Cerebellar nuclear complex (tissue), 1 donor: ENCODE data around the gene ITPKA.

Experiments used
- DNase-seq, 2 experiments: peaks; one replicate each; lab custom pipeline; 2025; lab: John Stamatoyannopoulos, UW

The ITPKA gene

DNA sequence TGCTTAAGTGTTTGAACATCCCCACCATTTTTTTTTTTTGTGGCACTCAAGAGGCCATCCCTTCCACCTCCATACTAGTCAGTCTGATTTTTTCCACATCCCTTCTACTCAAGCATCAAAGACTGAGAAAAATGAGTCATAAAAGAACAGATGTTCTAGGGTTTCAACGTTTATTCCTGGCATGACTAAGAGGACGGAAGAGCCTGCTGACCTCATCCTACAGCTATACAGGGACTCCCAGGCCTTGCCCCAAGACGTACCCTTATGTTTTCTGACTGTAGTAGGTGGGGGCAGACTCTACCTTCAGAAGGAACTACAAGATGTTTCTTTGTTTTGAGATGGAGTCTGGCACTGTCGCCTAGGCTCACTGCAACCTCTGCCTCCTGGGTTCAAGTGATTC is 3.3 kb upstream of the ITPKA start:
- no peak for DNase-seq

DNA sequence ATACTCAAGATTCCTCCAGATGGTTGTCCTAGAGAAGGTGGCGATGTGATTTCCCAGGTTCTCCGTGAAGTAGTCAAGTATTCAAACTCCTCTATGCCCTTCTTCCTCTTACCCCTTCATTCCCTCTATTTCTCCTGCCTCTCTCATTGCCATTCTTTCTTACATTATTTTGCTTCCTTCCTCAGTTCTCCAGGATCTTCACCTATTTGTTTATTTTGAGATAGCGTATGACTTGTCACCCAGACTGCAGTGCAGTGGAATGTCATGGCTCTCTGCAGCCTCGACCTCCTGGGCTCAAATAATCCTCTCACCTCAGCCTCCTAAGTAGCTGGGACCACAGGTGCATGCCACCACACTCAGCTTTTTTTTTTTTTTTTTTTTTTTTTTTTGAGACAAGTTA is 1.8 kb upstream of the ITPKA start:
- no peak for DNase-seq

DNA sequence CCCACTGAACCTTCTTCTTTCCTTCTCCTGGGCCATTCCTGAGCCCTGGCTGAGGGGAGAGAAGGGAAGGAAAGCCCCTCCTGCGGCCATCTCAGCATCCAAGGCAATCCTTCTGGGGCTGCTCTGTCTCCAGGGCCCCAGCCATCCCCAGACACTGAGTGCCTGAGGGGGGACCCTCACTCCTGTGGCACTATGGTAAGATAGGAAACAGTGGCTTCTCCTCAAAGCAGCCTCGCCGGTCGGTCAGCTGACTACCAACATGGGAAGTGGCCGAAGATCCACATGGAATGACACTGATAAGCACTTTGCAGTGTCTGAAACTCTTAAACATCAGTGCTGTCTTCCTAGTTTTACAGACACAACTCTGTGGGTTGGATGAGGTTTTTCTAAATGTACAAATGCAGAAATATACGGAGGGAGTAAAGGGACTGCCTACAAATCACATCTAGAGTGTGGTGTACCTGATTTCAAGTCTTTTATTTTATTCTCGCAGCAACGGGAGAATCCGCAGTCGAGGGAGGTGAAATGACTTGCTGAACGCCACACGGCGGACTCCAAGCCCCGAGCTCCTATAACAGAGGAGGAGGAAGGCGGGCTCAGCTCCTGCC is 973 bp upstream of the ITPKA start:
- DNase-seq: no peak

DNA sequence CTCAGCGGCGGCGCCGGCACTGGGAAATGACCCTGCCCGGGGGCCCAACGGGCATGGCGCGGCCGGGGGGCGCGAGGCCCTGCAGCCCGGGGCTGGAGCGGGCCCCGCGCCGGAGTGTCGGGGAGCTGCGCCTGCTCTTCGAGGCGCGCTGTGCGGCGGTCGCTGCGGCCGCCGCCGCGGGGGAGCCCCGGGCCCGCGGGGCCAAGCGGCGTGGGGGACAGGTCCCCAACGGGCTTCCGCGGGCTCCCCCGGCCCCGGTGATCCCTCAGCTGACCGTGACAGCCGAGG is 172 bp downstream of the ITPKA start:
- DNase-seq: no peak

DNA sequence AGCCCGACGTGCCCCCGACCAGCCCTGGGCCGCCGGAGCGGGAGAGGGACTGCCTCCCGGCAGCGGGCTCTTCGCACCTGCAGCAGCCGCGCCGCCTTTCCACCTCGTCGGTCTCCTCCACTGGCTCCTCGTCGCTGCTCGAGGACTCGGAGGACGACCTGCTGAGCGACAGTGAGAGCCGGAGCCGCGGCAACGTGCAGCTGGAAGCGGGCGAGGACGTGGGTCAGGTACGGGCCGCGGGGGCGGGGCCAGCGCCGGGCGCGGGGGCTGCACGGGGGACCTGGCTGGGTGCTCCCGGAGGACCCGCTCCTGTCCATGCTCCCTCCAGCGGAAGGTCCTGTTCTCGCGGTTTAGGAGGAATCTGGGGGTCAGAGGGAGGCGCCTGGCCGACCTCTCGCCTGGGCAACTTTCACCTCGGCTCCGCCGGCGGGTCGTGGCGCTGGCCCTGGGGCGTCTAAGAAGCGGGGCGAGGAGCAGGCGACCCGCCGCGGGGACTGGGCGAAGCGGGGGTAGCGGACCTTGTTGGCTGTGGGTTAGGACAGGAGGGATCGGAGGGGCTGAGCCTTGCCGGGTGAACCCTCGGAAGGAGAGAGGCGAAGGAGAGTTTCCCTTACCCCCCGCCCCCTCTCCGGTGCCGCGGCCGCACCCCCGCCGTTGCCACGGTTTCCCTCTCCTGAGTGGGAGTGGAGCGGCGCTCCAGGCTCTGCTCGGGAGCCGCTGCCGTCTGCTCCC is 682 bp downstream of the ITPKA start:
- no peak for DNase-seq

DNA sequence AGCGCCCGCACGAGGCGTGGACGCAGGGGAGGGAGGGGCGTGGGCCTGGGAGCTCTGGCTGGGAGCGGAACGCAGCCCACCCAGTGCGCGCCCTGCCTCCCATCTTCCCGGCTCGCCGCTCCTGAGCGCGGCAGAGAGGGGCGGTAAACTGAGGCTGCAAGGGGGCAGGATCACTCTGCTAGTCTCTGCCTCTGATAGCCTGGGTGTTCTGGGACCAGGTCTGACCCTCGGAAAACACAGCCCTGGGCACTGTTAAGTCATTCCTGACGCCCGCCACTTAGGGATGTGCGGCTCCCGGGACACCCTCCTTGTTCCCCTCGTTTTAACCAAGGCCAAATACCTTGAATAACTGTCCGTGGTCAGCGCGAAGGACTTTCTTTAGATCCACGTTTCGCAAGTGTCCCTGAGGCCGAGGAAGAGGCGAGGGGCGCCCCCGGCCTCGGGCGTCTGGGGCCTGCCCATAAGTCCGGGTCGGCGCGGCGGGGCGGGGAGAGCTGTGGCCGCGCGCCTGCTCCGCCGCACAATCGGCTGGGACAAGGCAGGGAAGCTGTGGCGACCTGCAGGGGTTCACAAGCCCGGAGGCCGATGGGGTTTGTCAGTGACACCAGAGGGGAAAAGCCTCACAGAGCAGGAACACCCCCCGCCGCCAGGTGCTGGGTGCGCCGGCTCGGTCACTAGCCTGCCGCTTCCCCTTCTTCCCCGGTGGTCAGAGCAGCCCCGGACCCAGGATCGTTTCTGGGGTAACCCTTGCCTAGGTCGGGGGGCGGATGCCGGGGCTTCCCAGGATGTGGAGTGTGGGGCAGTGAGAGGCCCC is 1.5 kb downstream of the ITPKA start:
- DNase-seq: no peak

DNA sequence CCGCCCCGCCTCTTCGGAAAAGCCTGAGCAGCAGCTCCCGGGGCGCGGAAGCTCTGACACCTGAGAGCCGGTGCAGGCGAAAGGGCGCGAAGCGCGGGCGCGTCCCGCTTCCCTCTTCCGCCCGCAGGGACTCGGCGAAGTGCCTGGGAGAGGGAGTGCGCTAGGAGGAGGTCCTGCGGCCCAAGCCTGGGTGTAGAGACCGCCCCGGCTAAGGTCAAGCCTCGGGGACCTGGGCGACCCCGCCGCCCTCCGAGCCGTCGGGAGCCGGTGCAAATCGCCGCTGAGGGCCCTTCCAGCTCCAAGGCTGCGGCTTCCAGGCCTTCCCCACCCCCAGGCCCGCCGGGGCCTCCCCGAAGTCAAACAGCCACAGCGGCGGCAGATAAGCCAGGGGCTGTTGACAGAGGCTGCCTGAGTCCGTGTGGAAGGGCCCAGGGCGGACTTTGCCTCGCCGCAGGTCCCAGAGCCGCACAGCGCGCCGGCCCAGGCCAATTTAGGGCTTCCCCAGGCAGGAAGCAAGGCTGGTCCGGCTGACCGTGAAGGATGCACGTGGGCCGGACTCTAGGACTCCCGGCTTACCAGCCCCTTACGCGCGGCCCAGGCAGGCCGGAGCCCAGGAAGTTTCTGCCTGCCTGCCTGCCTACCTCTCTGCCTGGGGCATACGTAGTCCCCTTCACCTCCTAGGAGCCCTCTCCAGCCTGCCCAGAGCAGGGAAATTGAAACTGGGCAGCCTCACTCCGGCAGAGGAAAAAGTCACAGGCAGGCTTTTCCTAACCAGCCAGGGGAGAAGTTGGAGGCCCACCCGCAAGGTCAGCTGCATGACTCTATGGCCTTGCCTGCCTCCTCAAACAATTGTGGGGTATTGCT is 2.3 kb downstream of the ITPKA start:
- no peak for DNase-seq

DNA sequence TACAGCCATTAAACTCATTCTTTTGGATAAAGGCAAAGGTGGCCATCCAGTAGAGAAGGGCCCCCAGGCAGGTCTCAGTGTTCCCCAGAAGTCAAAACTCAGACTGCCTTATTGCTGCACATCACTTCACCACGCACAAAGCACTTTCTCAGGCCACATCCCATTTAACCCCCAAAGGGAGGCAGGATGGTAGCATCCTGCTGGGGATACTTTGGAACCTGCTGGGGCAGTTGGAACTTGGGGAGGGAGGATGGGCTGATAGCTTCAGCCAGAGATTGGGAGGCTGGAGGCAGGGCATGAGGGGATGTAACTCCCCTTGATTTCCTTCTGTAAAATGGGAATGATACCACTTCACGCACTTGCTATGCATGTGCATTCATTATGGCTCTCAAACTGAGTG is 5.0 kb downstream of the ITPKA start:
- DNase-seq: no peak

DNA sequence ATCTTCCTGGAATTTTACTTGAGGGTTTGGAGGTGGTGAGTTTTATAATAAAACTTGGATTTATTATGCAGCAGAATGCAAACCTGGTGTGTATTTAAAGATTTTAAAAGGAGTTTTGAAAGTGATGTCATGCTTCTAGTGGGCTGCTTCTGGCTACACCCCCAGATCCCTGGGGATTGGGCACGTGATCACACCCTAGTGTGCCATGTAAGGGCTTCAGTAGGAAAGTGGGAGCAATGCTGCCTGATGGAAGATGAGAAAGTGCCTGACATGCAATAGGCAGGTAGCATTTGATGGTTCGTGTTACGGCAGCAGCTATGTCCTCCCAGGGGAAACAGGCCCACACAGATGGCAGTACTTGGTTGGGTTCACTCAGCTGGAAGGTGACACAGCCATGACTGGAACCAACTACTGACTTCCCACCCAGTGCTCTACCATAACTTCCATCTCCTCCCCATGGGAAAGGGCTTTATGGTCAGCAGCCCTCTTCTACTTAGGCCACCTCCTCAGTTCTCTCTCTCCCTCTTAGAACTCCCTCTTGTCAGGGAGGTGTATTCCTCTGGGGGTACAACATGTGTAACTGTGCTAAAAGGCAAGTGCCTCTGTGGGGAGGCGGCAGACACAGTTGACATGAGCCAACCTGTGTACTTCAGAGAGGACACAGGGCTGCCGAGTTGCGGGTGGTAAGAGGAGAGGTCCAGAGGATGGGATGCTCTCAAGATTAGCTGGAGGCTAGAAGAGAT is 5.6 kb downstream of the ITPKA start:
- no peak for DNase-seq

DNA sequence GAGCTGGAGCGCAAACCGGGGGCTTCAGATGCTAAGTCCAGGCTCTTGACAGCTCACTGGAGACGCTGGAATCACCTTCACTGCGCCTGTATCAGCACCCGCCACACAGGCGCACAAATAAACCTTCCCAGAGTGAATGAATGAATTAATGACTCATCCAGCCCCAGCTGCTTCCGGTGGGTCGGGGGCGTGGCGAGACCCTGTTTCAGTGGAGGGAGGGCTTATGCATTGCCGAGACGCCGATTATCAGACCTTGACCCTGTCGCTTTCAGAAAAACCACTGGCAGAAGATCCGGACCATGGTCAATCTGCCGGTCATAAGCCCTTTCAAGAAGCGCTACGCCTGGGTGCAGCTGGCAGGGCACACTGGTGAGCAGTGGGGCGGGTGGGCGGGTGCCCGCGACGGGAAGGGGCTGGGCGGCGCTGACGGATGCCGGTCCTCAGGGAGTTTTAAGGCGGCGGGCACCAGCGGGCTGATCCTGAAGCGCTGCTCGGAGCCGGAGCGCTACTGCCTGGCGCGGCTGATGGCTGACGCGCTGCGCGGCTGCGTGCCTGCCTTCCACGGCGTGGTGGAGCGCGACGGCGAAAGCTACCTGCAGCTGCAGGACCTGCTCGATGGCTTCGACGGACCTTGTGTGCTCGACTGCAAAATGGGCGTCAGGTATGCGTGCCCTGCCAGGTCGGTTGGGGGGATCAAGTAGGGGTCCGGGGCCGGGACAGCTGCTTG is 7.7 kb downstream of the ITPKA start:
- no peak for DNase-seq

DNA sequence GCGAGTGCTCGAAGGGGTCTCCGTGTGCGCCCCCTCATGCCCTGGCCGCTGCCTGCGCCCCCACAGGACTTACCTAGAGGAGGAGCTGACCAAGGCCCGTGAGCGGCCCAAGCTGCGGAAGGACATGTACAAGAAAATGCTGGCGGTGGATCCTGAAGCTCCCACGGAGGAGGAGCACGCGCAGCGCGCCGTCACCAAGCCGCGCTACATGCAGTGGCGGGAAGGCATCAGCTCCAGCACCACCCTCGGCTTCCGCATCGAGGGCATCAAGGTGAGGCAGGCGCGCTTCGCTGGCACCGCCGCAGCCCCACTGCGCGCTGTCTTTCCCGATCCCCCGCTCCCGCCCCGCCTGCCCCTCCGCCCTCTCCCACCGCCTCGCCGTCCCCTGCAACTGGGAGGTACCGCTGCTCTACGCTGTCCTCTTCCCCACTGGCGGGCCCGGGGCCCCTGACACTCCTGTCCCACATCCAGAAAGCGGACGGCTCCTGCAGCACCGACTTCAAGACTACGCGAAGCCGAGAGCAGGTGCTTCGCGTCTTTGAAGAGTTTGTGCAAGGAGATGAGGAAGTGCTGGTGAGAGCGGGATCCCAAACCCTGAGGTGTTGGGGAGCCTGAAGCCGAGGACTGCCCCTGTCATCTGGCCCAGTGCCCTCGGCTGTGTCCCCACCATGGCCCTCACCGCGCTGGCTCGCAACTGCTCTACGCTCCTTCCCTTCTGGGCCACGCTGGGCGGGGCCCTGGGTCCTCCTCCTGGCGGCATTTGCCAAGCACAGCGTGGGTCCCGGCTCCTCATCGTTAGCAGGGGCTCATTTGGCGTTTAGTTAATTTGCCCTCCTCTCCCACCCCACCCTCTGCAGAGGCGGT is 8.5 kb downstream of the ITPKA start:
- DNase-seq: no peak

DNA sequence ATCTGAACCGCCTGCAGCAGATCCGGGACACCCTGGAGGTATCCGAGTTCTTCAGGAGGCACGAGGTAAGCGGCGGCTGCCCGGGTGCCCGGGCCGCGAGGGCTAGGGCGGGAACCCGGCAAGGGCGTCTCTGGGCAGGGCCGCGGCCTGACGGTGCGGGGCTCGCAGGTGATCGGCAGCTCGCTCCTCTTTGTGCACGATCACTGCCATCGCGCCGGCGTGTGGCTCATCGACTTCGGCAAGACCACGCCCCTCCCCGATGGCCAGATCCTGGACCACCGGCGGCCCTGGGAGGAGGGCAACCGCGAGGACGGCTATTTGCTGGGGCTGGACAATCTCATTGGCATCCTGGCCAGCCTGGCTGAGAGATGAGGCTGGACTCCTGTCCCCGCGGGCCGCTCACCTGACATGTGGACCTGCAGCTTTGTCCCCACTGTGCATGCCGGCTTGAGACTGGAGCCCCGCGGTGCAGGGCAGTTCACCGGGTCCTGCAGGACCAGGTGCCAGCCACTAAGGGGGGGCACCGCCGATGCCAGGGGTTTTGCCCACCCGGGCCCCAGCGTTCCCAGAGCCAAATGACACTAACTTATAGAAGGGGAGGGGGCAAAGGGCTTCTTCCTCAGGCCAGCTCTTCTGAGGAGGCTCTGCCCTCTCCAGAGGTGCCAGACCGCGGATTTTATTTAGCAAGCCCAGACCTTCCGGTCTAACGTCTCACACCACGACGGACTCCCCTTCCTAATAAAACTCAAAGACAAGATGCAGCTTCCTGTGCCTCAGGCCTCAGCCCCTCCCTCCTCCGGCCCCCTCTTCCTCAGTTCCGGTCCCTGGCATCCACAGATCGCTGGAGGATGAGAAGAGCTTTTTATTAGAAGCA is 9.4 kb downstream of the ITPKA start:
- no peak for DNase-seq

DNA sequence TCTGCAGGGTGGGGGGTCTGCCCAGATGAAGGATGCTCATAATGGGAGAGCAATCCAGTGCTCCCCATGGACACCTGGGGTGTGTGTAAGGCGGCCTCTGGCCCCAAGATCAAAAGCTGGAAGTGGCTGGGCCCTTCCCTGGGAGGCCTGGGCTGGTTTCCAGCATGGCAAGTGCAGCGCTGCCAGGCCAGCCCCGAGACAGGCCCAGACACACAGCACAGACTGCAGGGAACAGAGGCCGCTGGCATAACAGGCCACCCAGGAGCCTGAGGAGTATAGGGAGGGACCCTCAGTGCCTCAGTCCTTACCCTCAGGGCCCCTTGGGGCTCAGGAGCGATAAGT is 10.0 kb downstream of the ITPKA start:
- no peak for DNase-seq

DNA sequence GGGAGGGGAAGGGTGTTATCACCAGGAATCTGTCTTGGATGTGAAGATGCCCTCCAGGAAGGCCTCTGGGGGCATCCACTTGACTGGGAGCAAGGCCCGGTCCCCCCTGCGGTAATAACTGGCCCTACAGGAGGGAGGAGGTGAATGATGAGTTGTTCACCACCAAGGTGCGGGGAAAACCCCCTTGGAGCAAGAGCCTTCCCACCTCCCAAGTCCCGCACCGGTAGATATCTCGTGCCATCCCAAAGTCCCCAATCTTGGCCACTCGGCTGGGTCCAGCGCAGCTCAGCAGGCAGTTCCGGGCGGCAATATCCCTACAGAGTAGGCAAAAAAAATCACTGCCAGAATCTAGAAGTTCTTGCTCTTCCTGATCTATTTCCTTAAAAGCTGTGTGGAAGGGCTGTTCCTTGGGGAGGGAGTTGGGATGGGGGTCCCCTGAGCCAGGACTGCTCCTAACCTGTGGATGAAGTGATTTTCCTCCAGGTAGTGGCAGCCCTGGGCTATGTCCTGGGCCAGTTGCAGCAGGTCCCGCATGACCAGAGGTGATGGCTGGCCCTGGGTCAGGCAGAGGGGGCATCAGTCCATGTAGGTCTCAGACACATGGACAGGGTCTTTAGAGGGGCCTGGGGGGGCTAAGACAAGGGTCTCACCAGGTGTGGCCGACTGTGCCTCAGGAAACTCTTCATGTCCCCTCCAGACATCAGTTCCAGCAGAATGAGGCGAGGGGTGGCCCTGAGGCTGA is 11.2 kb downstream of the ITPKA start:
- no peak for DNase-seq

DNA sequence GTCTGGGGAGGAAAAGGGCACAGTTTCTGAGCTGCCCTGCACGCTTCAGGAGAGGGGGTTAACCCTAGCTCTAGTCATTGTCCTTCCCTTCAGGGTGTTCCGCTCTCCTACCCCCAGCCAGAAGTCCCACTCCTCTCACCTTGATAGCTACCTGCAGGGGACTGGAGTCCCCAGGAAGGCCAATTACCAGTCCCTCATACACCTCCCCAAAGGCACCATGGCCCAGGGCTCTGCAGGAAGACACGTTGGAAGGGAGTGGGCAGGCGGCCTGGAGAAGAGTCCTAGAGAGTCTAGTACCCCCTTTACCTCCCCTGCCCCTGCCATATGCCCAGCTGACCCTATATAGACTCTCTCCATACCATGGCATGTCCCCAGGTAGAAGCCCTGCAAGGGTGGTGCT is 12.1 kb downstream of the ITPKA start:
- DNase-seq: no peak

DNA sequence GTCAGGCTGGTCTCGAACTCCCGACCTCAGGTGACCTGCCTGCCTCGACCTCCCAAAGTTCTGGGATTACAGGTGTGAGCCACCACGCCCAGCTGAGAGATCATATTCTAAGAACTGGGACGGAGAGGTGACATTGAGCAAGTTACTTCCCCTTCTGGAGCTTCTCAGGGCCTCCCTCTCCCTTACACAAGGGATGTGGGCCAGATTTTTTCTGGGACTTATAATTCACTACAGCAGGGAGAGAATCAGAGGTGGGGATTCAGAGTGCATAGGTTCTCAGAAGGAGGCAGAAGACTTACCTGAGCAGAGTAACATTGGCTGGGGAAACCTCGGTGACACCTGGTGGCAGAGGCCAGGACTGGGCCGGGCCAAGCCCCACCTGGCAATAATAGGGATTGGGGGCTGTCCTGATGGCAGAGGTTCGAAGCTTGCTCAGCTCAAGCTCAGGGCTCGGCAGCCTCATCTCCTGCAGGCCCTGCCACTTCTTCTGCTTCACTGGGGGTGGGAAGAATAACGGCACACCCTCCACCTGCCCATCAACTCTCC is 13.2 kb downstream of the ITPKA start:
- no peak for DNase-seq

DNA sequence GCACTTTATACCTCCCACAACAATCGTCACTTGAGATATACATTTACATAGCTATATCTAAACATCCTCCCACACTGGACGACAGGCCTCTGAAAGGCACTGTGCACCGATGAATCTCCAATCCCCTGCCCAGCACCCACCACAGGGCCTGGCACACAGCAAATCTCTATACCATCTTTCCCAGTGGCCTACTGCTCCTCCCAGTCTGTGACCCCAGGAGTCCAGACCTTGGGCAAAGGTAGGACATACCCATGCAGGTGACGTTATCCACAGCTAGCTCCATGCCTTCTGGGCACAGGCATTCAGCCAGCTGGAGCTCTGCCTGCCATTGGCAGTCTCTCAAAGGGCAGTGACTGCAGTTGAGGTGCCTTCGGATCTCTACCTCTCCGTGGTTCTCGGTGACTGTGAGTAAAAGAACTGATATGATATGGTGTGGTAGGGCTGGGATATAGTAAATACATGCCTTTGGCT is 14.2 kb downstream of the ITPKA start:
- DNase-seq: no peak

DNA sequence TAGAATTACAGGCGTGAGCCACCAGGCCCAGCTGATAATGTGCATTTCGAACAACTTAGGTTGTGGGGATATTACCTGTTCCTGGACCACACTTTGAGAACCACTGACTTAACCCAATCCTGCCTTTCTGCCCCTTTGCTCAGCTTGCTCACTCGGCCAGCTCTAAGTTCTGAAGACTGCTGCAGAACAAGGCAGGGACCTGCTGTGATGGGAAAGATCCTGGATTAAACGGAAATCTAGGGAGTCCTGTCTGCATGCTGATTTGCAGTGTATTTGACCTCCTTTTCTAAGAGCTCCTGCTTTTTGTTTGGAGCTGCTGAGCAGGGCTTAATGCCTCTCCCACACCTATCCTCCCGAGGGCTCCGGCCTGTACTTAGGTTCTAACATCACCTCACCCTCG is 17.1 kb downstream of the ITPKA start:
- DNase-seq: no peak
